ENCODE results near the gene TBCCD1.

Gene TBCCD1

DNA sequence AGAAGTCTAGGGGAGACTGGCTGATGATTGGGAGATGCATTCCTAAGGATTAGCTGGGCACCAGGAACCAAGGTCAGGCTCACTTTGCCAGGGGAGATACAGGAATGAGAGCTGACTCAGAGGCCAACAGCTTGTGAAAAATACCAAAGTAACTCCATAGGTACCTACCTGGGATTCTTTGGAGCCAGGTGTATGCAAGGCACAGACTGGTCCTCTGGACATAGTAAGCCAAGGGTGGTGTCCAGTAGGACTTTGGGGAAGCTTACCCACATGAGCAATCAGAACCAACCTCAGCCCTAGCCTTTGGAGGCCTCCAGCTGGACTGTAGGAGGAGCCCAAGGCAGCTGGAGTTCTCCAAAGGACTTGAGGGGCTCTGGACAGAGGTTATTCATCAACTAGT is 70.5 kb downstream of the TBCCD1 start:
- no peaks in the 10 kb centered on the region for H3K36me3 ChIP-seq (ENCODE audit: insufficient read depth)
- H2AFZ ChIP-seq (ENCODE audit: low read depth) = no peak overlapping the region
- no peaks in the 10 kb centered on the region for H4K20me1 ChIP-seq (ENCODE audit: insufficient read depth)
- H3K4me3 ChIP-seq (IDR thresholded peaks at IDR 0.05; ENCODE audit: insufficient read depth, low read depth, low read length) = no peak overlapping the region
- no peak overlapping the region for H3K27ac ChIP-seq
- no peaks in the 10 kb centered on the region for H3K27me3 ChIP-seq (ENCODE audit: insufficient read depth, low read depth)
- H3K4me1 ChIP-seq (ENCODE audit: low read depth, poor library complexity, severe bottlenecking) = no peaks in the 10 kb centered on the region
- no peak overlapping the region for H3K4me2 ChIP-seq
- H3K79me2 ChIP-seq (ENCODE audit: insufficient read depth, low read depth) = no peaks in the 10 kb centered on the region
- TF ChIP-seq, protein P1, sequence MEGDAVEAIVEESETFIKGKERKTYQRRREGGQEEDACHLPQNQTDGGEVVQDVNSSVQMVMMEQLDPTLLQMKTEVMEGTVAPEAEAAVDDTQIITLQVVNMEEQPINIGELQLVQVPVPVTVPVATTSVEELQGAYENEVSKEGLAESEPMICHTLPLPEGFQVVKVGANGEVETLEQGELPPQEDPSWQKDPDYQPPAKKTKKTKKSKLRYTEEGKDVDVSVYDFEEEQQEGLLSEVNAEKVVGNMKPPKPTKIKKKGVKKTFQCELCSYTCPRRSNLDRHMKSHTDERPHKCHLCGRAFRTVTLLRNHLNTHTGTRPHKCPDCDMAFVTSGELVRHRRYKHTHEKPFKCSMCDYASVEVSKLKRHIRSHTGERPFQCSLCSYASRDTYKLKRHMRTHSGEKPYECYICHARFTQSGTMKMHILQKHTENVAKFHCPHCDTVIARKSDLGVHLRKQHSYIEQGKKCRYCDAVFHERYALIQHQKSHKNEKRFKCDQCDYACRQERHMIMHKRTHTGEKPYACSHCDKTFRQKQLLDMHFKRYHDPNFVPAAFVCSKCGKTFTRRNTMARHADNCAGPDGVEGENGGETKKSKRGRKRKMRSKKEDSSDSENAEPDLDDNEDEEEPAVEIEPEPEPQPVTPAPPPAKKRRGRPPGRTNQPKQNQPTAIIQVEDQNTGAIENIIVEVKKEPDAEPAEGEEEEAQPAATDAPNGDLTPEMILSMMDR (conservative IDR thresholded peaks at IDR 0.05; ENCODE audit: low read depth, low read length) = no peak
- no peak overlapping the region for H3K9ac ChIP-seq

Measured in KMS-11 (cell line).